Gastrocnemius medialis (tissue), 4 donors: ENCODE data around the gene KCNH8. TPM values are rescaled to one million over a fixed set of nuclear protein-coding genes. Genes with fewer than 3 reads are reported as not detected.

Source experiments
- ATAC-seq, 2 donors: fragments of 150-250 bp; one replicate each; pipeline ENCODE4 v1.9.1; 2016
- DNase-seq, 2 donors: peaks; one replicate each; pipeline ENCODE4 v3.0.0-alpha.2; 2019
- H3K27ac ChIP-seq, 4 donors: fragments of 200-600 bp; sonication (generic); 1 replicate in 1 of 4; 2 replicates in 3 of 4; pipeline ENCODE4 v1.5.1; 2016 to 2018; ENCODE audit warnings: mild to moderate bottlenecking in 2 of 4, moderate library complexity in 1 of 4
- H3K27me3 ChIP-seq, 3 donors: fragments of 200-600 bp; sonication (generic) in 2 of 3; 1 replicate in 1 of 3; 2 replicates in 2 of 3; pipeline versions ENCODE4 v1.5.1 to v1.6.0; 2016 to 2019; ENCODE audit warnings: mild to moderate bottlenecking in 1 of 3, moderate library complexity in 1 of 3
- H3K36me3 ChIP-seq, 2 donors: fragments of 200-600 bp; sonication (generic) in 1 of 2; one replicate each; pipeline ENCODE4 v1.5.1; 2017 to 2018
- H3K4me1 ChIP-seq, 2 donors: fragments of 200-600 bp; sonication (generic) in 1 of 2; one replicate each; pipeline ENCODE4 v1.5.1; 2016 to 2017; ENCODE audit warnings: mild to moderate bottlenecking in 2 of 2
- H3K4me3 ChIP-seq, 4 donors: fragments of 200-600 bp; sonication (generic) in 3 of 4; 1 replicate in 1 of 4; 2 replicates in 3 of 4; pipeline ENCODE4 v1.5.1; 2016 to 2019; ENCODE audit warnings: mild to moderate bottlenecking in 2 of 4
- H3K9me3 ChIP-seq, 3 donors: fragments of 200-600 bp; sonication (generic) in 2 of 3; 1 replicate in 1 of 3; 2 replicates in 2 of 3; pipeline ENCODE4 v1.5.1; 2016 to 2019
- POLR2A ChIP-seq, 2 donors: fragments of 450-650 bp; IDR thresholded peaks; one replicate each; pipeline ENCODE4 v1.6.1; 2017; ENCODE audit warnings: antibody characterized with exemption in 2 of 2, mild to moderate bottlenecking in 2 of 2, moderate library complexity in 2 of 2
- in situ Hi-C, 4 donors: fragments of 200-750 bp; cut with MboI; loops; one replicate each; pipeline versions ENCODE4 v1.15.0 to v1.8.0; 2017; ENCODE audit warnings: low sequenced_read_pairs in 4 of 4
- intact Hi-C: fragments of 100-400 bp; cut with DNase I; formaldehyde crosslinking; loops from one replicate; pipeline ENCODE4 v1.15.1; 2023; ENCODE audit warnings: low total_unique reads
- total RNA-seq, 4 donors: library from RNA; depleted of rRNA; stranded (reverse); fragments of >200 nt; gene quantifications; one replicate each; pipeline versions ENCODE4 v1.1.0 to v1.2.3, GENCODE V29; 2016
- TF ChIP-seq, protein P1 (sequence below), 5 experiments: fragments of 450-650 bp in 3 of 5; fragments of 200-600 bp in 2 of 5; sonication (generic) in 2 of 5; IDR thresholded peaks in 4 of 5; conservative IDR thresholded peaks in 1 of 5; 1 replicate in 4 of 5; 2 replicates in 1 of 5; pipeline ENCODE4 v1.5.1; 2016 to 2019; ENCODE audit warnings: antibody characterized with exemption in 5 of 5, mild to moderate bottlenecking in 3 of 5, moderate library complexity in 3 of 5

Gene KCNH8
- total RNA-seq, 4 donors from 2014 or later, result not detected

DNA sequence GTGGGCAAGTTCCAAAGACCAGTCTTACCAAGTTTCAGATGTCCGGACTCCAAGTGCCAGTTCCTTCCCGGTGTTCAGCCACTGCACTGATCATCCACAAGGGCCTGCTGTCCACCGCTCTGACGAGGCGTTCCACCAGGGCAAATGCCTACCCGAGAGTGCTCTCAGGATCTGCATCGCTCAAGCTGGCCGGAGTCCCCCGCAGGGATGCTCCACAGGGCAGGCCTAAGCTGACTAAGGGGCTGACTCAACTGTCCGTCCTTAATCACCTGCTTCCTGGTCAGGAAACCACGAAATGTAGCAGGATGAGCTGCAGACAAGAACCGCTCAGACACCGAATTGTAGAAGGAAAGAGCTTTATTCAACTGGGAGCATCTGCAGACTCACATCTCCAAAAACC lies 341.6 kb downstream of the KCNH8 start:
- Histone ChIP-seq H3K27me3 (no peaks in the 10 kb centered on the region), H3K4me1 (no peaks in the 10 kb centered on the region), H3K36me3 (no peaks in the 10 kb centered on the region), H3K27ac (no peak overlapping the region), H3K9me3 (no peaks in the 10 kb centered on the region), H3K4me3 (no peak overlapping the region)
- TF ChIP-seq, protein P1, sequence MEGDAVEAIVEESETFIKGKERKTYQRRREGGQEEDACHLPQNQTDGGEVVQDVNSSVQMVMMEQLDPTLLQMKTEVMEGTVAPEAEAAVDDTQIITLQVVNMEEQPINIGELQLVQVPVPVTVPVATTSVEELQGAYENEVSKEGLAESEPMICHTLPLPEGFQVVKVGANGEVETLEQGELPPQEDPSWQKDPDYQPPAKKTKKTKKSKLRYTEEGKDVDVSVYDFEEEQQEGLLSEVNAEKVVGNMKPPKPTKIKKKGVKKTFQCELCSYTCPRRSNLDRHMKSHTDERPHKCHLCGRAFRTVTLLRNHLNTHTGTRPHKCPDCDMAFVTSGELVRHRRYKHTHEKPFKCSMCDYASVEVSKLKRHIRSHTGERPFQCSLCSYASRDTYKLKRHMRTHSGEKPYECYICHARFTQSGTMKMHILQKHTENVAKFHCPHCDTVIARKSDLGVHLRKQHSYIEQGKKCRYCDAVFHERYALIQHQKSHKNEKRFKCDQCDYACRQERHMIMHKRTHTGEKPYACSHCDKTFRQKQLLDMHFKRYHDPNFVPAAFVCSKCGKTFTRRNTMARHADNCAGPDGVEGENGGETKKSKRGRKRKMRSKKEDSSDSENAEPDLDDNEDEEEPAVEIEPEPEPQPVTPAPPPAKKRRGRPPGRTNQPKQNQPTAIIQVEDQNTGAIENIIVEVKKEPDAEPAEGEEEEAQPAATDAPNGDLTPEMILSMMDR (IDR thresholded peaks at IDR 0.05 in 4 of 5, conservative IDR thresholded peaks at IDR 0.05 in 1 of 5), result no peak
- TF ChIP-seq POLR2A (IDR thresholded peaks at IDR 0.05), result no peak
- DNase-seq (no peak), ATAC-seq (no peak)
- intact Hi-C loops, result no loop called here
- in situ Hi-C loops, result no loop called here

DNA sequence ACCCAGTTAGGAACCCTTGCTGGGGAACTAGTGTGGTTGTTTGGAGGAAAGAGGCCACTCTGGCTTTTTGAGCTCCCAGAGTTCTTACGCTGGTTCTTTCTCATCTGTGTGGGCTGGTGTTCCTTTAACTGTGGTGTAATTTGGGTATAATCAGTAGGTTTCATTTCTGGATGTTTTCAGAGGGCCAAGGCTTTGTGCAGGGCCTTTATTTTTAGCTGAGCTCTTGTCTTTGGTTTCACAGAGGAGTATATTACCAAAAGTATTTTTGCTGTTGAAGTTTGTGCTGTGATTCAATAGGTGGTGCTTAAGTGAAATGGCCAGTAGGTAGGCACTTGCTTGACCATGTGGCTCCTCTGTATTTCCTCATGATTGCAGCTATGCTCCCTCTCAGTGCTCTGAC lies 357.9 kb downstream of the KCNH8 start:
- H3K9me3 ChIP-seq, result no peaks in the 10 kb centered on the region
- no peak overlapping the region for H3K4me3 ChIP-seq
- intact Hi-C loops (no loop called here), in situ Hi-C loops (no loop called here)
- no peaks in the 10 kb centered on the region for H3K27me3 ChIP-seq
- H3K27ac ChIP-seq, result no peak overlapping the region
- no peaks in the 10 kb centered on the region for H3K4me1 ChIP-seq
- ATAC-seq (no peak), DNase-seq (no peak)
- no peaks in the 10 kb centered on the region for H3K36me3 ChIP-seq
- no peak for TF ChIP-seq POLR2A (IDR thresholded peaks at IDR 0.05)
- TF ChIP-seq, protein P1 (IDR thresholded peaks at IDR 0.05 in 4 of 5, conservative IDR thresholded peaks at IDR 0.05 in 1 of 5), result no peak

DNA sequence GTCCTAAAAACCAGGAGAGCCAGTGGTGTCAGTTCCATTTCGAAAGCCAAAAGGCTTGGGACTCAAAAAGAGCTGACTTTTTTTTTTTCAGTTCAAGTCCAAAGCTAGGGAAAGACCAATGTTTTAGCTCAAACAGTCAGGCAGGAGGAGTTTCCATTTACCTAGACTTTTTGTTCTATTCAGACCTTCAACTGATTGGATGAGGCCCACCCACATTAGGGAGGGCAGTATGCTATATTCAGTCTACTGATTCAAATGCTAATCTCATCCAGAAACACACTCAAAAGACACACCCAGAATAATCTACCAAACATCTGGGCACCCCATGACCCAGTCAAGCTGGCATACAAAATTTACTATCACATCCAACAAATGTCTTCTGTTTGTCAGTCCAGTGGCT lies 374.0 kb downstream of the KCNH8 start:
- TF ChIP-seq POLR2A (IDR thresholded peaks at IDR 0.05), result no peak
- TF ChIP-seq, protein P1 (IDR thresholded peaks at IDR 0.05 in 4 of 5, conservative IDR thresholded peaks at IDR 0.05 in 1 of 5), result no peak
- Histone ChIP-seq H3K4me3 (no peak overlapping the region), H3K36me3 (no peaks in the 10 kb centered on the region), H3K4me1 (no peaks in the 10 kb centered on the region), H3K27me3 (no peaks in the 10 kb centered on the region), H3K9me3 (no peaks in the 10 kb centered on the region), H3K27ac (no peak overlapping the region)
- DNase-seq (no peak), ATAC-seq (no peak)
- intact Hi-C loops, result no loop called here
- in situ Hi-C loops, result no loop called here

DNA sequence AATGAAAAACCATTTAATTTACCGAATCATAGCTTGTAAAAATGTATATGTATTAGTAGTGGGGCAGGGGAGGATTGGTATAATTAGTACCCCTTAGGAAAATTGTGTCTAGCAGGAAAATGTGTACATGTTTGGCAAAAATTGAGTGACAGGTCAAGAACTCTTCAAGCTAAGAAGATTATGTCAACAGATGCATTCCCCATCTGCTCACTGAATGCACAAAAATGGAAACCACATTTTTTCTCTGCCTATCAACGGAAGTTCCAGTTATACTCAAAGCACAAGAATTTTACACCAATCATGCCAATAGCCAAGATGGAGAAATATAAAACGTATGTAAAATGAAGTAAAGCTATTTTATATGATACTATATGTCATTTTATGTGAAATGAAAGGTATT lies 377.8 kb downstream of the KCNH8 start:
- no peaks in the 10 kb centered on the region for H3K4me1 ChIP-seq
- intact Hi-C loops (no loop called here), in situ Hi-C loops (no loop called here)
- no peaks in the 10 kb centered on the region for H3K9me3 ChIP-seq
- TF ChIP-seq, protein P1 (IDR thresholded peaks at IDR 0.05 in 4 of 5, conservative IDR thresholded peaks at IDR 0.05 in 1 of 5), result no peak
- TF ChIP-seq POLR2A (IDR thresholded peaks at IDR 0.05), result no peak
- no peak overlapping the region for H3K27ac ChIP-seq
- no peak for DNase-seq
- no peaks in the 10 kb centered on the region for H3K27me3 ChIP-seq
- ATAC-seq, result no peak
- H3K36me3 ChIP-seq, result no peaks in the 10 kb centered on the region
- H3K4me3 ChIP-seq, result no peak overlapping the region

DNA sequence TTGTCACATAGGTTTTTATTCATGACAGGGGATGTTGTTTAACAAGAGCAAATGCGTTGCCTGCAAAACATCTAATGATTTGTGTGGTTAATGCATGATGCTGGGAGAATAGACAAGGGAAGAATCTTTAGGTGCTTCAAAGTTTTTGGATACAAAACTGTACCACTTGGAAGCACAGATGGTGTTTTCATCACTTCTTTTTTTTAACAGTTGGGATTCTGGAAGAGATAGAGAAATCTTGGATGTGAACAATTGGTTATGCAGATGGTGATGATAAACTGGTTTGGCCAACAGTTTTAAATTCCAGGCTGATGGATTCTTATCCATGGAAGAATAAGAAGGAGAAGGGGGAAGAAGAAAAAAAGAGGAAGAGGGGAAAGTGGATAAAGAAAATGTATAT lies 379.4 kb downstream of the KCNH8 start:
- intact Hi-C loops, result no loop called here
- H3K27me3 ChIP-seq, result no peaks in the 10 kb centered on the region
- DNase-seq (no peak), ATAC-seq (no peak)
- TF ChIP-seq POLR2A (IDR thresholded peaks at IDR 0.05), result no peak
- TF ChIP-seq, protein P1 (IDR thresholded peaks at IDR 0.05 in 4 of 5, conservative IDR thresholded peaks at IDR 0.05 in 1 of 5), result no peak
- H3K4me3 ChIP-seq, result no peak overlapping the region
- H3K27ac ChIP-seq, result no peak overlapping the region
- no peaks in the 10 kb centered on the region for H3K4me1 ChIP-seq
- in situ Hi-C loops, result no loop called here
- no peaks in the 10 kb centered on the region for H3K36me3 ChIP-seq
- H3K9me3 ChIP-seq, result no peaks in the 10 kb centered on the region
